Cardiac septum (tissue), 1 donor: ENCODE data around the gene LEKR1. TPM values are rescaled to one million over a fixed set of nuclear protein-coding genes. Genes with fewer than 3 reads are reported as not detected.
"Not testable (repeated sequence)": the region's sequence is repeated elsewhere in the genome, so short reads cannot be mapped to it uniquely, and the experiment has no call there.

Experiments
- DNase-seq: peaks from one replicate; pipeline ENCODE4 v3.0.0-alpha.2; 2020; ENCODE audit warnings: low spot score
- intact Hi-C: fragments of 100-400 bp; cut with DNase I; formaldehyde crosslinking; loops from one replicate; pipeline ENCODE4 v1.14.0; 2022
- total RNA-seq: library from RNA; stranded (reverse); fragmentation: NEBNext Ultra II Directional; extraction: Animal tissue kit (Norgen Biotek cat#: 25700); gene quantifications from one replicate; pipeline ENCODE4 v1.2.1, GENCODE V29; 2021
- donor health status: DM: no; HTN: no; CAD: no.

The LEKR1 gene
- total RNA-seq, 1 donor from 2014 or later = 0.32 TPM

- intact Hi-C loops = no loop called here
- no peak for DNase-seq
These were observed 62.0 kb downstream of the LEKR1 start for GRCh38 chr3:156888176-156888575.

GRCh38 chr3:156888576-156888975, 62.4 kb downstream of the LEKR1 start:
- intact Hi-C loops = no loop called here
- DNase-seq = no peak

DNA sequence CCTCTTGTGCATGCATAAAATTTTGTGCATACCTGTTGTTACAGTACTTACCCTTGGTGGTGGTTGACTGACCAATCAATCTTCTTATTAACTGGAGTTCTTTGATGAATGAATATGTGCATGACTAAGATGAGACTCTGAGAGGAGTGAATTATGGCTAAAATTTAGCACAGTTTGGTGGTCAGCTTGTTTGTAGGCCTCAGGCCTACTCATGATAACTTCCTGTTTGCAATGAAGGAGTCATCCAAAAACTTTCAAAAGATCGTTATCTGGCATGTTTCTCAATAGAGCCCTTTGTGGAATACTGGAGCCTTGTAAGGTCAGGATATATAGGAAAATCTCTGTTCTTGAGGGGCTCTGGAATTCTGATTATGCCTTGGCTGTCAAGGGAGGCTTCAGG, 66.5 kb downstream of the LEKR1 start:
- DNase-seq = no peak
- intact Hi-C loops = no loop called here

DNA sequence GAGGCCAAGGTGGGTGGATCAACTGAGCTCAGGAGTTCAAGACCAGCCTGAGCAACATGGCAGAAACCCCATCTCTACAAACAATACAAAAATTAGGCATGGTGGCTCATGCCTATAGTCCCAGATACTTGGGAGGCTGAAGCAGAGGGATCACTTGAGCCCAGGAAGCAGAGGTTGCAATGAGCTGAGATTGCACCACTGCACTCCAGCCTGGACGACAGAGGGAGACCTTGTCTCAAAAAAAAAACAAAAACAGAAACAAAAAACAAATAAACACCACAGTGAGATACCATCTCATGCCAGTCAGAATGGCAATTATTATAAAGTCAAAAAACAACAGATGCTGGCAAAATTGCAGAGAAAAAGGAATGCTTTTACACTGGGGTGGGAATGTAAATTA, 69.2 kb downstream of the LEKR1 start:
- intact Hi-C loops, DNase-seq: not testable (repeated sequence)

DNA sequence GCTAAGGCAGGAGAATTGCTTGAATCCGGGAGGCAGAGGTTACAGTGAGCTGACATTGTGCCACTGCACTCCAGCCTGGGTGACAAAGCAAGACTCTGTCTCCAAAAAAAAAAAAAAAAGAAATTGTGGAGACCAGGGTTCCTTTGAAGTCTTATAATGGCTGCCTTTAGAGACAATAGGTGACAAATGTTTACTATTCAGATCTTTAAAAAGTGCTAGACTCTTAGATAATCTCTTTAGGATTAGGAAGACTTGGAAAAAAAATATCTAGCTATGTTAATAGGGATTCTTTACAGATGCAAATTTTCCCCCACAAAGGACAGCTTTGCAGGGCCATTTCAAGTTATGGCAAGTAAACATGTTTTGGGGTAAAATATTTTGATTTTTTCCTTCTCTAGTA, 71.7 kb downstream of the LEKR1 start:
- DNase-seq, intact Hi-C loops: not testable (repeated sequence)

DNA sequence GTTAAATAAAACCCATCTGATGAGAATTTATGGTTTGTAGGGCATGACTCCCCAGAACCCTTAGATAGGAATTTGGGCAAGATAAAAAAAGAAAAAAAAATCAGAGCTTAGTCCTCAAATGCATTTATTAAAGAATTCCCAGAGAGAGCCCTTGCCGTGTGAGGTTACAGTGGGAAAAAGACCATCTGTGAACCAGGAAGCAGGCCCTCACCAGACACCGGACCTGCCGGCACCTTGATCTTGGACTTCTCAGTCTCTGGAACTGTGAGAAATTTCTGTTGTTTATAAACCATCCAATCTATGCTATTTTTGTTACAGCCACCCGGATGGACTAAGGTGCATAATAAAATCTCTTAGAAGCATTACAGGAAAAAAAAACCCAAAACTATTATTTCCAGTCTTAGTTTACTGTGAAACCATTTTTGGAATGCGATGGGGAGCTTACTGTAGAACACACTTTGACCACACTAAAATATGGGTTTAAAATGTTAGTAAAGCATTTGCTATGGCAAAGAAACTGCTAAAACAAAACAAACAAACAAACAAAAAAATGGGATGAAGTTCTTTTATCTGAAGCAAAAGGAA, 72.2 kb downstream of the LEKR1 start:
- DNase-seq = no peak
- intact Hi-C loops = no loop called here

DNA sequence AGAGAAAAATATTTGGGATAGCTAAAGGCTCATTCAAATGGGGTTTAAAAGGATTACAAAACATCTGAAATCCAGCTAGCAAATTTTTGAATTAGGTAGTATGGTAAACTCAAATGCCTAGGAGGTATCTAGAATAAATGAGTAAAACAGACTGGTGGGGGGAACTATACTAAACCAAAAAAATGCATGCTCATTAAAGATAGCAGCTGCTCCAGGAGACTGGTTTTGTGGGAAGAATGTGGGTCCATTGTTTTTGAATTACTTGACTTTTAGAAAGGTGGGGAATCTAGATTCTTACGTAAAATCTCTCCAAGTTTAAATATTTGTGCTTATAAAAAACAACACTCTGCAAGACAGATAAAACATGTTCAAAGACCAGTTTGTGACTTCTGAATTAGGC, 73.8 kb downstream of the LEKR1 start:
- intact Hi-C loops = no loop called here
- DNase-seq = no peak

DNA sequence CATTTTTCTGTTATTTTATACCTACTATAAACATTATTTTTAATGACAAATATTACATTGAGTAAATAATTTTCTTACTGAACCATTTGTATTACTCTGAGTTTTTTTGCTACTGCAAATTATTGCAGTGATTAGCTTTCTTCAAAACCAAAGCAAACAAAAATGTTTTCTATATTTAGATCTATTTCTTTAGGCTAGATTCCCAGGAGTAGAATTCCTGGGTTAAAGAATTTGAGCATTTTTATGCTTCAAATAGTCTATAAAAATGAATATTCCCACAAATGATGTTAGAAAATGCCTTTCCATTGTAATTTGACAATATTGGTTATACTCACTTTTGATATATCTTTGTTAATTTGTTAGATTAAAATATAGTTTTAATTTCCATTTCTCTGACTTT, 76.8 kb downstream of the LEKR1 start:
- intact Hi-C loops = no loop called here
- no peak for DNase-seq

- no peak for DNase-seq
- intact Hi-C loops = no loop called here
These were observed 80.1 kb downstream of the LEKR1 start for GRCh38 chr3:156906275-156906674.

DNA sequence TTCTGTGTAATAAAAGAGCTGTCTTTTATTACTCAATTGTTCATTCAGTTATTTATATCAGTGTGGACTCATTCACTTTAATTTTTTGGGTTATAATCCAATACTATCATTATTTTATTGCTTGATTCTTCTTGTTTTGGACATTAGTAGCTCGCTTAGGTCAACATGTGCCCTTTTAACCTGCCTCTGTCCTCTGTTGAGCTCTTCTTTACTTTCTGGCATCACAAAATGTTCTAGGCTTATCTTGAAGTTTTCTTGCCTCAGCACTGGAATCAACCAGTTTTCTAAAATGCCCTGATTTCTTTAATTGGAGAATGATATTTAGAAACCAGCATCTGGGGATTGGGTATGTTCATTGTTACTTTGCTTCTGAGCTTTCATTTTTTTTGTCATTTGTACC, 82.2 kb downstream of the LEKR1 start:
- intact Hi-C loops = no loop called here

DNA sequence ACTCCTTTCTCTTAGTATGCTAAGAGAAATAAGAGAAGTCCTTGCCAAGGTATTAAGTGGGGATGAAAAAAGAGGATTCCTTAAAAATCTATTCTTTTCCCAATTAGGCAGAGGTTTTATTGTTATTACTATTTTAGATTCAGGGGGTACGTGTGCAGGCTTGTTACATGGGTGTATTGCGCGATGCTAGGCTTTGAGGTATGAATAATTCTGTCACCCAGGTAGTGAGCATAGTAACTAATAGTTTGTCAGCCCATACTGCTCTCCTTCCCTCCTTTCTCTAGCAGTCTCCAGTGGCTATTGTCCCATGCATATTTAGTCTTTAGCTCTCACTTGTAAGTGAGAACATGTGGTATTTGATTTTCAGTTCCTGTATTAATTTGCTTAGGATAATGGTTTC, 83.9 kb downstream of the LEKR1 start:
- intact Hi-C loops = no loop called here
- no peak for DNase-seq

More for the DNA sequence above, 82.2 kb downstream of the LEKR1 start:
- no peak for DNase-seq

GRCh38 chr3:156910831-156911230, 84.7 kb downstream of the LEKR1 start:
- intact Hi-C loops = not testable (repeated sequence)

DNA sequence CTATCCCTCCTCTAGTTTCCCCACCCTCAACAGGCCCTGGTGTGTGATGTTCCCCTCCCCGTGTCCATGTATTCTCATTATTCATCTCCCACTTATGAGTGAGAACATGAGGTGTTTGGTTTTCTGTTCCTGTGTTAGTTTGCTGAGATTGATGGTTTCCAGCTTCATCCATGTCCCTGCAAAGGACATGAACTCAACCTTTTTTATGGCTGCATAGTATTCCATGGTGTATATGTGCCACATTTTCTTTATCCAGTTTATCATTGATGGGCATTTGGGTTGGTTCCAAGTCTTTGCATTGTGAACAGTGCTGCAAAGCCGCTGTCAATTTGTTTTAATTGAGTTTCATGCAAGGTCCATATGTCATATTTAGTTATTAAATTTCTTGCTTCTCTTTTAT, 88.1 kb downstream of the LEKR1 start:
- DNase-seq, intact Hi-C loops: not testable (repeated sequence)

More at GRCh38 chr3:156910831-156911230, 84.7 kb downstream of the LEKR1 start:
- not testable (repeated sequence) for DNase-seq

DNA sequence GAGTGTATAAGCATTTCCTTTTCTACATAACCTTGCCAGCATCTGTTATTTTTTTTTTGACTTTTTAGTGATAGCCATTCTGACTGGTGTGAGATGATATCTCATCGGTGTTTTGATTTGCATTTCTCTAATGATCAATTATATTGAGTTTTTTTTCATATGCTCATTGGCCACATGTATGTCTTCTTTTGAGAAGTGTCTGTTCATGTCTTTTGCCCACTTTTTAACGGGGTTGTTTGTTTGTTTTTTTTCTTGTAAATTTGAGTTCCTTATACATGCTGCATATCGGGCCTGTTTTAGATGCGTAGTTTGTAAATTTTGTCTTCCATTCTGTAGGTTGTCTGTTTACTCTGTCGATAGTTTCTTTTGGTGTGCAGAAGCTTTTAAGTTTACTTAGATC, 89.2 kb downstream of the LEKR1 start:
- DNase-seq = no peak
- intact Hi-C loops = no loop called here

DNA sequence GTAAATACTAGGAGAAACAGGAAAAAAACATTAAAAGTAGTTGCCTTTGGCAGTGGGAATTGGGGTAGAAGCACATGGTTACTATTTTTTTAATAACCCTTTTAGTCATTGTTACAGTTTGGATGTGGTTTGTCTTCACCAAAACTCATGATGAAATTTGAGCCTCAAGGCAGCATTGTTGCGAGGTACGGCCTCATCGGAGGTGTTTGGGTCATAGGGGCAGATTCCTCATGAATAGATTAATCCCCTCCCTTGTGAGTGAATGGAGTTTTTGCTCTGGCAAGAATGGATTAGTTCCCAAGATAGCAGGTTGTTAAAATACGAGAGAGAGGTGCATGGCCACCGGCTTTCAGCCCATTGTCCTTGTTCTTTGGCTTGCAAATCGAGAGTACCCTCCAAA, 92.6 kb downstream of the LEKR1 start:
- intact Hi-C loops = no loop called here
- no peak for DNase-seq

GRCh38 chr3:156919818-156920217, 93.7 kb downstream of the LEKR1 start:
- no peak for DNase-seq
- intact Hi-C loops = no loop called here

DNA sequence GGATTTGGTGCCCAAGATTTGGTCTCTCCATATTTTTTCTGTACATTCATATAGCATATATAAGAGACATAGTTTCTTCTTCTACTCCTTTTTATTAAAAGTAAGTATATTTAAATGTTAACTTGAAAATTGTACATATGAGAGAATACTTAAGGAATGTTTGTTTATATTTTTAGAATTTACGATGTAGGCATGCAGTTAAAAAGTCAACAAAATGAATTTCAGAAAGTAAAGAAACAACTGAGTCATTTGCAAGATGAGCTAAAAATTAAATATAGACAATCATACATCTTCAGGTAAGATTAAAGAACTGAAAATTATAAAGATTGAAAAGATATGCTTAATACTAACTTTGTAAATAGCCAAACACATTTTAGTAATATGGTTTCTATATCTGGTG, 94.2 kb downstream of the LEKR1 start:
- intact Hi-C loops = no loop called here
- DNase-seq = no peak

- no peak for DNase-seq
- intact Hi-C loops = no loop called here
These were observed 97.2 kb downstream of the LEKR1 start for GRCh38 chr3:156923349-156923748.

DNA sequence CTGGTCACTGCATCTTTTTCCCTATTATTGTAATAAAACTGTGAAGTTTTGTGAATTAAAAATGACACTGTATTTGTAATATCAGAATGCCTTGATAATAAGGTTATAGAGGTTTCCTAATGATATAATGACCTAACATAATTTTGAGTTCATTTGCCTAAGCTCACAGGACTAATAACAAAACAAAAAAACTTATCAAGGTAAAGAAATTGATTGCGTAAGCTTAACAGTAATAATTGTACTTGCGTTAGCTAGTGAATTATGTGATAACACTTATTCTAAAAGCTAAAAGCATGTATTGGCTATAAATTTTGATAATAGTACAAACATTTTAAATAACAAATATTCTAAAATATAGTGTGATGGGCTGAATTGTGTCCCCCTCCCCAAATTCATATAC, 112.6 kb downstream of the LEKR1 start:
- intact Hi-C loops = no loop called here
- DNase-seq = no peak

- no peak for DNase-seq
- intact Hi-C loops = no loop called here
These were observed 113.2 kb downstream of the LEKR1 start for GRCh38 chr3:156939315-156939714.

DNA sequence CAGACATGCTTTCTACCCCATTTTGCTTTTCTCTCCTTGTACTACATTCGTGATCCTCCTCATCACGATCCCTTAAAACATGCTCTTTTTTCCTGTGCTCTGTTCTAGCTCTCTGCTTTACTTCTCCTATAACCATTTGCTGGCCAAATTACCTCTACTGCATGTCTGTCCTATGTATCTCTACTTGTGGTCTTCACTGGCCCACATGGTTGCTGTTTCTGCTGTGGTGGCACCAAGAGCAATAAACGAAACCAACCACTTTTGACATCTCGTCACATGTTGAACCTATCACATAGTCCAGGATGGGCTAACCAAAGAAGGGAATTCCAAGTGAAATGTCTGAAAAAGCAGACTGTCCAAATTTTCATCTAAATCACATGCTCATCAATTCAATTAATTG, 115.2 kb downstream of the LEKR1 start:
- intact Hi-C loops = no loop called here
- no peak for DNase-seq
